NCI-H1930 (cell line): ENCODE results near the gene MMP2.
A peak's percentile ranks its signal among the peaks of the same experiment; 100 is the strongest.

Source experiments
- DNase-seq, 2 experiments: peaks; one replicate each; lab custom pipeline; 2025; lab: John Stamatoyannopoulos, UW

The MMP2 gene

DNA sequence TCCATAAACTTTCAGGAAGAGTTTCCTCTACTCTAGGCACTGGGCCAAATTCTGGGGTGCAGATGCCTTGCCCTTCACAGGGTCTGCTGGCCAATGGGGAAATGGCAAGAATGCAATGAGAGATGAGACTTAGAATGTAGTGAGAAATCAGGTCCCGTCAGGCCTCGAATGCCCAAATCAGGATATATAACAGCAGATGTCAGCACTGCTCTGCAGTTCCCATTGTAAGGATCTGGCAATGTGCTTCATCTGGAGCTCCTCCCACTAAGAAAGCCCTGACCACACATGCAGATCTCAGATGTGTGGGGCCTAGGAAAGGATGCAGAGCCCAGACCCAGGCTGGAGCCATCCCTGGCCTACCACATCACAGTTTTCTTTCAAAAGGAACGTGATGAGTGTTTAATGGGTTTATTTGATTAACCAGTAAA, 16.0 kb downstream of the MMP2 start:
- no peak for DNase-seq

DNA sequence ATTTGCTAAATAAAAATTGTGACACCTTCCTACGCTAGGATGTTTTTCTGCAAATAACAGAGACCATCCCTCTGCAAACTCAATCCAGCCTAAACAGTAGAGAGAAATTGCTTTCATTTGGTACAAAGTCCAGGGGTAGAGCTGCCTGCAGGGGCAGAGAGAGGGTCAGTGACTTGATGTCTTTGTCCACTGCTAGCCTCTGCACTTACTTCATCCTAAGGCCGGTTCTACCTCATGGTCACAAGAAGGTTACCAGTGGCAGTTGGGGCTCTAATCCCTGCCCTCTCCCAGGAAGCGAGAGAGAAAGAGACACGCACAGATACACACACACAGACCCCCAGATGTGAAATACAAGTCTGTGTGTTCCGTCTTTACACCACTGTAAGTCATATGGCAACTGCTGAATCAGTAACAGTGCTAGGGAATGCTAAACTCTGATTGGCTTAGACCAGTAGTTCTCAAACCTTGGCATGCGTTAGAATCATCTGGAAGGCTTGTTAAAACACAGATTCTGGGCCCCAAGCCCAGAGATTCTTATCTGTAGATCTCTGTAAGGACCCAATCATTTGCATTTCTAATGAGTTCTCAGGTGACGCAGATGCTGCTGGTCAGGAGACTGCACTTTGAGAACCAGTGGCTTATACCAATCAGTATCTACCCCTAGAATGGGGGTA, 16.8 kb downstream of the MMP2 start:
- no peak for DNase-seq

DNA sequence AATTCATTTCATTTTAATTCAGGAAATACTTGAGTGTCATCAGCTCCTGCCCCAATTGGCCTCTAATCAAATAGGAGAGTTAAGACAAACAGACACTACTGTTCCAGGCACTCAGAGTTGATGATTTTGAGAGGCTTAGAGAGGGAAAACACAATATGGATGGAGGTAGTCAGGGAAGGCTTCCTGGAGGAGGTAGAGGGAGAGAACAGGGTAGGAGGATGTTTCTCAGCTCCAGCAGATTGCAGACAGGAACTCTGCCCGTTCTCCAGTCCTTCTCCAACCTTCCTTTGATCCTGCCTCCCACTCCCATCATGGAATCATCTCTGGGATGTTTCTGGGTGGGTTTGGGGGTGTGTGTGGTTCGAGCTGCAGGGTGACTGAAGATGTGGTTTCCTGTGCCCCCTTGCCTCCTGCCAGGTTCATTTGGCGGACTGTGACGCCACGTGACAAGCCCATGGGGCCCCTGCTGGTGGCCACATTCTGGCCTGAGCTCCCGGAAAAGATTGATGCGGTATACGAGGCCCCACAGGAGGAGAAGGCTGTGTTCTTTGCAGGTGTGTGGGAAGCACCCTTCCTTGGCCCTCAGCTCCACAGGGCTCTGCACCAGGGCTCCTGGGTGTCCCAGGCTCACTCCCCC, 17.6 kb downstream of the MMP2 start:
- no peak for DNase-seq

DNA sequence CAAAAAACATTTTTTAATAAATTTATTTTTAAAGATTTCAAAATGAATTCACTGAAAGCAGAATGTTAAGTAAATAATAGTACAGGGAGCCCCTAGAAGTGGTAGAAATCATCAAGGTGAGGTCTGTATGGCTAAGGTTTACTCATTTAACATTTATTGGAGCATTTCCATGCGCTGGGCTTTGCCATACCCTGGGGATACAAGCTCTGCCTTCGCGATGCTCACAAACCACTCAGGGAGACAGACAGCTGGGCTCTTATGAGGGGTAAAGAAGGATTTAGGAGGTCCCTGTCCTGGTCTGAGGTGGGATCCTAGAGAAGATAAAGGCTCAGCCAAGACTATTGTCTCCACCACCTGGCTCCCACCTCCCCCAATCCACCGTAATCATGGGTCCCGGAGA, 18.6 kb downstream of the MMP2 start:
- DNase-seq = no peak

DNA sequence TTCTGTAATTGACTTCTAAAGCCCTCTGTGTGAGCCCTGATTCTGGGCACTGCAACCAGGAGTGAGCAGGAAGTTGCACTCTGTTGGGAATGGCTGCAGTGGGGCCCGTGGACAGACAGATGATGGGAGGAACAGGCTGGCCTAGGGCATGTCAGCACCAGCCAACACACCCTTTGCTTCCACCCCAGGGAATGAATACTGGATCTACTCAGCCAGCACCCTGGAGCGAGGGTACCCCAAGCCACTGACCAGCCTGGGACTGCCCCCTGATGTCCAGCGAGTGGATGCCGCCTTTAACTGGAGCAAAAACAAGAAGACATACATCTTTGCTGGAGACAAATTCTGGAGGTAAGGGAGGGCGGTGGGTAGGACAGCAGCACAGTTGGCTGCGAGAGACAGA, 19.1 kb downstream of the MMP2 start:
- DNase-seq = no peak

DNA sequence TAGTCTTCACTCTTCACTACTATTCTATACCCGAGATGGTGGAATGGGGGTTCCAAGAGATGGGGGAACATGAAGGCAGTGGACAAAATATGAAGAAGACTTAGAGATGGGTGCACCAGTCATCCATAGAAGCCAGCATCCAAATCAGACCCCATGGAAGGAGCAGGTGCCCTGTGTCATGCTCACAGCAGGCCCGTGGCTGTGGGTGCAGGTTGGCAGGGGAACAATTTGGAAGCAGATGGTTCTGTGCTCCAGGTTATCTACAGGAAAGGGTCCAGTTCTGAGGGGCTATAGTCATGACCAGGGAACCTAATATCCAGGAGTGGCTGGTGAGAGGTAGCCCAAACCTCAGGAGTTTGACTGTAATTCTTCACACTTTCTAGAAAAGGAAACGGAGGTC, 20.3 kb downstream of the MMP2 start:
- no peak for DNase-seq

DNA sequence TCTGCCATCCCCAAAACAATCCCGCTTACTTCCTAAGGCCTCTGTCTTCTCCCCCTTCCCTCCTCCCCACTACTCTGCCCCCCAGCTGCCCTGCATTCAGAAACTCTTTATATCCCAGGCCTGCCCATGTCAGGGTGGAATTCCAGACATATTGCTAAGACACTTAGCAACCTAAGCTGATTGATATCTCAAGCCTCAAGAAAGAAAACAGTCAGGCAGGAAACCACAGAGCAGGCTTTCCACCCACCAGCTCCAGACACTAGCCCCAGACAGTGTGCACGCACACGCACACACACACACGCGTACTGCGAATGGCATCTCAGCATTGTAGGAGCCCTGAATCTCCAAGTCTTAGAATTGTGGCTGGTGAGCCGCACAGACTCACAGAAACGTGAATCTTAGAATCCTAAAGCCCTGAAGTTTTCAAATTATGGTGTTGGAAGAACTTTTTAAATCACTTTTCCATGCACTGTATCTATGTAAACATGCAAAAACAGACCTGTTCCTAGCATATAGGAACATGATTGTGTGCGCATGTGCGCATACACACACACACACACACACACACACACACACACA, 21.0 kb downstream of the MMP2 start:
- no peak for DNase-seq

DNA sequence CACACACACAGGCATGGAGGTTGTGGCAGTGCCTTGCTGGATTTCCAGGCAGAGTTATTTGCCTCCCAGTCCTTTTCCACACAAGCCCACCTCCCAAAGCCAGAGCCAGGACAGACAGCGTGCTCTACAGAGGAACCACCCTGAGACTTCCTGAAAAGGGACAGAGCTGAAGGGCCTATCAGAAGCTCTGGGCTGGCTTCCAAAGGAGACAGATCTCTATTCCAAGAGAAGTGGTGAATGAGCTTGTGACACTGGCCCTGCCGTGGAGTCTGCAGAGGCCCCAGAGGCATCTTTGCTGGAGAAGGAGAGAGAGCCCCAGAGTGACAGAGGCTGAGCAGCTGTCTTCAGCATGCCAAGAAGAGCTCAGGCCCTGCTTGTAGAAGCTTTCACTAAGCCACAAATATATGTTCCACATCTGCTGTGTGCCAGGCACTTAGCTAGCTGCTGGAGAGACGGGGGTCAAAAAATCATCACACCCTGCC, 21.6 kb downstream of the MMP2 start:
- no peak for DNase-seq

DNA sequence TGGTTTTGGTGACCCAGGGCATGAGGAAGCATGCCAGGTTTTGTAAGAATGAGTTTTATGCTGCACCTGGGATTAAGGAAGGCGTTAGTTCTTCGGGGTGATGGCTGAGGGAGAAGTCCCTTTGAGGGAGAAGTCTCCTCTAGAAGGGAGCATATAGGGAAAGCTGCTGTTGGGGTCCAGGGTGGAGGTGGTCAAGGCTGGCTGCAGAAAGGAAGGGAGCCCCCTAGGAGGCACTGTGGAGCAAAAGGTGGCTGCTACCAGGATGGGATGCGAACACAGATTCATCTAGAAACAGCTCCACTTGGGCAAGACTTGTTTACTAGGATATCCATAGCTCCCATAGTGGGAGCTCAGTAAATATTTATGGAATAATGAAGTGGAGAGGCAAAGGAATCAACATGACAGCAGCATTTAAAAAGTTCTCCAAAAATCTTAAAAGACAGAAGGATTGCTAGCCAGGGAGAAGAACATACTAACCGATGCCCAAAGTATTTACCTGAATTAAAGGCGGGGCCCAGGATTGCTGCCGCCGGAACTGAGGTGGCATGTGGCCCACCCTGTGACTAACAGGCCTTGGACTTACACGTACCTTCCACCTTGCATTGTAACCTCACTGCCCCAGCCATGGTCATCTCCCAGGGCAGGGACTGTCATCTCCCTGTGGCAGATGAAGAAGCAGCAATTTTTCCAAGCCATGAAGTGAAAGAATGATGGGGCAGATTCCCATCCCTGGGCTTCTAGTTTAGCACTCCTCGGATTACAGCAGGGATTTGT, 22.7 kb downstream of the MMP2 start:
- no peak for DNase-seq

DNA sequence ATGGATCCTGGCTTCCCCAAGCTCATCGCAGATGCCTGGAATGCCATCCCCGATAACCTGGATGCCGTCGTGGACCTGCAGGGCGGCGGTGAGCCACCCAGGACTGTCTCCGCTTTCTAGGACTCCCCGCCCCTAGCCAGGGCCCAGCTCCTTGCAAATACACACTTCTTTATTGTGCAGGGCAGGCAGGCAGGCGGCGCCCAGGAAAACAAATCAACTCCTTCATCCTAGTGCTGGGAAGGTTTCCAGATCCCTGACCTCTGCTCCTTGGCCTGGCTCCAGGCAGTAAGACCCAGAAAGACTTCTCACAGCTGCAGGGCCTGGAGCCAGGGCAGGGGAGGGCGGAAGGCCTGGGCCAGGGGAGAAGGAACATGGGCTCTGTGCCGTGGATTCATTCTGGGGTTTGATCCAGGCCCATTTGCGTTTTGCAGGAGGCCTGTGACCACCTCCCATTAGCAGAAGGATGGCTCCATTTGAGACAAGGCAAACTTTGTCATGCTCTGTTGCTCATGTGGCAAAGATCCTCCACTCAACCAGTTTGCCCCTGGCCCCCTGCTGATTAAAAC, 23.9 kb downstream of the MMP2 start:
- DNase-seq = no peak

DNA sequence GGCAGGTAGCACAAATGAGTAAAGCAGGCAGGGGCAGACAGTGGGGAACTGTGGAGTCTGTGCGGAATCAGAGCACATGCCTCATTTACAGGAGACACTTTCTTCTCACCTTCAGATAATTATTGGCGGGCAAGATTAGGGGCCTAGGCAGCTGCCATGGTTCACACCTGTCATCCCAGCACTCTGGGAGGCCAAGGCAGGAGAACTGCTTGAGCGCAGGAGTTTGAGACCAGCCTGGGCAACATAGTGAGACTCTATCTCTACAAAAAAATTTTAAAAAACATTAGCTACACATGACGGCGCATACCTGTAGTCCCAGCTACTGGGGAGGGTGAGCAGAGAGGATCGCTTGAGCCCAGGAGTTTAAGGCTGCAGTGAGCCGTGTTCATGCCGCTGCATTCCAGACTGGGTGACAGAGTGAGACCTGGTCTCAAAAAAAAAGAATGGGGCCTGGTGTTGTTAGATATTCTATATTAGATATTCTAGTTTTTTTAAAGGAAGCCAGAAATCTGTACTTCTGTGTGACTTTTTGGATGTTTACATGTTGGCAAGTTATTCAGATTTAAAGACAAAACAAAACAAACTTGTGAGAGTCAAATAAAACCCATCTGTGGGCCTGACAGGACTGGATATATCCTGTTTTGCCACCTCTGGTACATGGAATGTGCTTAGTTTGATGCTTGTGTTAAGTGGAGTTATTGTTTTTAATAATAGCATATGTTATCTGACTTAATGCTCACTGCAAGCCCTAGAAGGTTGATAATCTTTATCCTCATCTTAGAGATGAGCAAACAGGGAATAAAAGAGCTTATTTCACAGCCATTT, 24.9 kb downstream of the MMP2 start:
- no peak for DNase-seq

DNA sequence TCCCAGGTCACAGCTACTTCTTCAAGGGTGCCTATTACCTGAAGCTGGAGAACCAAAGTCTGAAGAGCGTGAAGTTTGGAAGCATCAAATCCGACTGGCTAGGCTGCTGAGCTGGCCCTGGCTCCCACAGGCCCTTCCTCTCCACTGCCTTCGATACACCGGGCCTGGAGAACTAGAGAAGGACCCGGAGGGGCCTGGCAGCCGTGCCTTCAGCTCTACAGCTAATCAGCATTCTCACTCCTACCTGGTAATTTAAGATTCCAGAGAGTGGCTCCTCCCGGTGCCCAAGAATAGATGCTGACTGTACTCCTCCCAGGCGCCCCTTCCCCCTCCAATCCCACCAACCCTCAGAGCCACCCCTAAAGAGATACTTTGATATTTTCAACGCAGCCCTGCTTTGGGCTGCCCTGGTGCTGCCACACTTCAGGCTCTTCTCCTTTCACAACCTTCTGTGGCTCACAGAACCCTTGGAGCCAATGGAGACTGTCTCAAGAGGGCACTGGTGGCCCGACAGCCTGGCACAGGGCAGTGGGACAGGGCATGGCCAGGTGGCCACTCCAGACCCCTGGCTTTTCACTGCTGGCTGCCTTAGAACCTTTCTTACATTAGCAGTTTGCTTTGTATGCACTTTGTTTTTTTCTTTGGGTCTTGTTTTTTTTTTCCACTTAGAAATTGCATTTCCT, 26.5 kb downstream of the MMP2 start:
- no peak for DNase-seq

DNA sequence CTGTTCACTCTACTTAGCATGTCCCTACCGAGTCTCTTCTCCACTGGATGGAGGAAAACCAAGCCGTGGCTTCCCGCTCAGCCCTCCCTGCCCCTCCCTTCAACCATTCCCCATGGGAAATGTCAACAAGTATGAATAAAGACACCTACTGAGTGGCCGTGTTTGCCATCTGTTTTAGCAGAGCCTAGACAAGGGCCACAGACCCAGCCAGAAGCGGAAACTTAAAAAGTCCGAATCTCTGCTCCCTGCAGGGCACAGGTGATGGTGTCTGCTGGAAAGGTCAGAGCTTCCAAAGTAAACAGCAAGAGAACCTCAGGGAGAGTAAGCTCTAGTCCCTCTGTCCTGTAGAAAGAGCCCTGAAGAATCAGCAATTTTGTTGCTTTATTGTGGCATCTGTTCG, 27.1 kb downstream of the MMP2 start:
- no peak for DNase-seq

DNA sequence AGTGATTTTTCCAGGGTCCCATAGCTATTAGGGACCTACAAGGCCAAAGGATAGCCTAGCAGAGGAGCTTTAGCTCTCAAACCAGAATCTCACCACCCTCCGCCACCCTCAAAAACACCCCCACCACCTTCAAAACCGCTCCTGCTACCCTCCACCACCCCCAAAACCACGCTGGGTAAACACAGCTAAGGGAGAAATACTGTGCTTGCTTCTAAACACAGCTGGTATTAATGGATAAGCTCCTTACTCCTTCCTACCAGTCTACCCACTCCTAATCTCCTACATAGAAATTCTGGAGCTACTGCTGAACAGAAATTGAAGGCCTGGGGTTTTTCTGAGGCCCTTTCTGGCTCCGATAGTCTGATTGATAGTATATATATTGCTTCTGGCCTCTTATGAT, 27.7 kb downstream of the MMP2 start:
- DNase-seq = no peak

DNA sequence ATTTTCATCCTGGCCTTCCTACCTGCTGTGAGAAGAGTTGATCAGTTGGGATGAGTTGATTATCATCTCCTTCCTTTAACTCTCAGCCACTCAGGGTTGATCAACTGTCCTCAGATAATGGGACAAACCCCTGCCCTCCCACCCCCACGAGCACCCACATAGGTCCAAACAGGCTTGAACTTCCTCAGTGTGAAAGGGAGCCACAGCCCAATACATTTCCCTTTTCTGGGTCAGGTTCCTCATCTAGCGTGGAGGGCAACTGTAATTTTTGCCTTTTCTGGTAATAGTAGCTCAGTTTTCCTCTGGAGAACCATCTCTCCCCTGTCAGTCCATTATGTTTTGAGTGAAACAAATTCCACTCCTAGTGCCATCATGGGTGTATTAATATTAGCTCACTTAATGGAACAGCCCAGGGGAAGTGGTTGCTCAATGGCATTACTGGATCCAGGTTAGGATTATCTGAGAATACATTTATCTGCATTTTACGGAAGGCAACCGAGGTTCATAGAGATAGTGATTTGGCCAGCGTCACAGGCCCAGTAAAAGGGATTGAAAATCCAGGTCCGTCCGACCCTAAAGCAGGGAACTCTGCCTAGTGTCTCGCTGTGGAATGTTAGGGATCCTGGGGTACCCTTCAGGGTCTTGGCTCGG, 29.4 kb downstream of the MMP2 start:
- DNase-seq = no peak

DNA sequence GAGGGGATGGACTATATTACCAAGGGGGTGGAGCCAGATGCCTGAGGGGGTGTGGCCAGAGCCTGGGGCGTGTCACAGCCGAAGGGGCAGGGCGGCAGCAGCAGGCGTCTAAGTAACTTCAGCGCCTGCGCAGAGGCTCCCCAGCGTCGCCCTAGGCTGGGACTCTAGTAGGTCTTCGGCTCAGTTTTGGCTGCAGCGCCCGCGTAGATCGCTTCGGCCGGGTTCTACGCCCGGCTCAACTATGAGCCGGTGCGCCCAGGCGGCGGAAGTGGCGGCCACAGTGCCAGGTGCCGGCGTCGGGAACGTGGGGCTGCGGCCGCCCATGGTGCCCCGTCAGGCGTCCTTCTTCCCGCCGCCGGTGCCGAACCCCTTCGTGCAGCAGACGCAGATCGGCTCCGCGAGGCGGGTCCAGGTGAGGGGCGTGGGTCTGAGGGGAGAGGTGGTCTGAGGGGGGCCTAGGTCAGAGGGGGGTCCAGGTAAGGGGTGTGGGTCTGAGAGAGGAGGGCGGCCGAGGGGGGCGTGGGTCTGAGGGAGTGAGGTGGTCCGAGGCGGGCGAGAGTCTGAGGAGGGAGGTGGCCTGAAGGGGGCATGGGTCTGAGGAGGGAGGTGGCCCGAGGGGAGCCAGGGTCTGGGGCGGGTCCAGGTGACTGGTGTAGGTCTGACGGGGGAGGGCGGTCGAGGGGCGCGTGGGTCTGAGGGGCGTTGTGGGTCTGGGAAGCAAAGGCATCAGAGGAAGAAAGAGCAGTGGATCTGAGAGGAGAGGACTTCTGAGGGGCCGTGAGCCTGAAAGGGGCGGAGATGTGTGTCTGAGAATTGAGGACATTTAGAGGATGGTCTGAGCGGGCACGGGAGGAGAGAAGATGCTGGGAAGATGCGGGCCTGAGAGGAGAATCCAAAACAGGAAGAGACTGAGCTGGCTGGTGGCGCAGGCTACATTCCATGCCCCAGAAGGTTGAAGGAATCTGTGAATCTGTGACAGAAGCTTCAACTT, 30.2 kb downstream of the MMP2 start, which contains the start of gene LPCAT2:
Gene LPCAT2 (plus strand): TSS at position 132 of the 991 bp plus-strand sequence. CDS start 110 bp downstream, at position 242.
- DNase-seq = peak; percentile 45 to 52

DNA sequence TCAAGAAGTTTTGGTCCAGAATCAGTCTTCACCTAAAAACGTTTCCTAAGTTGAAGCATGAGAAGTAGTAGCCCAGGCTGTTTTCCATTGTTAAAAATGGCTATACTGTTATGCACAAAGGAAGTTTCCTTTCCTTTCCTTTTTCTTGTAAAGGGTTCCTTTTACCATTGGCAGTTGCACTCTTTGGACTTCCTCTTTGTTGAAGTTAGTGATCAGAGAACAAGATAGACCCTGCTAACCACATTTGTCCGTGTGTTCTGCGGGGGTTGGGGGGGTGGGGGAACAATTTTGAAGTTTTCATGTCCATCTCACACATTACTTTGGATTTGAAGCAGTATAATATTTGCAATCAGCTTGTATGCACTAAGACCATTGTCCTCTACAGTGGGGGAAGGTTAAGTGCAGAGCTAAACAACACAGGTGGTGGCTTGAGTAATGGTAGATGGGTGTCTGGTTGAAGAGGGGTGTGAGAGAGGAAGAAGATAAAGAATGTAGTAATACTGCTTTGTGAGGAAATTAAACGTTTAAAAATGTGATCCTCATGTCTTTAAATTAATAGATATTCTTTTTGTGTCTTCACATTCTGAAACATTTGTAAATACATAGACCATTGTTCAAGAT, 31.3 kb downstream of the MMP2 start:
- DNase-seq = no peak

DNA sequence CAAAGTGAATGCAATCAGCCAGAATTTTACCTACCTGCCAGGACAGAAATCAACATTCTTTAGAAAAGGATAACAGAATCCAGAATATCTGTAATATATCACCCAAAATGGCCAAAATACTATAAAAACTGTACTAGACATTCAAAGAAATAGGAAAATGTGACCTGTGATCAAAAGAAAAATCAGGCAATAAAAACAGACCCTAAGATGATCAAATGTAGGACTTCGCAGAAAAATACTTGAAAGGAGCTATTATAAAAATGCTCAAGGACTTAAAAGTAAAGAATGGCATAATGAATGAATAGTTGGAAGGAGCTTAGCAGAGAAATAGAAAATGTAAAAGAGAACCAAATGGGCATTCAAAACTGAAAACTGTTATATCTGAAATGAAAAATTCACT, 33.9 kb downstream of the MMP2 start:
- DNase-seq = no peak

DNA sequence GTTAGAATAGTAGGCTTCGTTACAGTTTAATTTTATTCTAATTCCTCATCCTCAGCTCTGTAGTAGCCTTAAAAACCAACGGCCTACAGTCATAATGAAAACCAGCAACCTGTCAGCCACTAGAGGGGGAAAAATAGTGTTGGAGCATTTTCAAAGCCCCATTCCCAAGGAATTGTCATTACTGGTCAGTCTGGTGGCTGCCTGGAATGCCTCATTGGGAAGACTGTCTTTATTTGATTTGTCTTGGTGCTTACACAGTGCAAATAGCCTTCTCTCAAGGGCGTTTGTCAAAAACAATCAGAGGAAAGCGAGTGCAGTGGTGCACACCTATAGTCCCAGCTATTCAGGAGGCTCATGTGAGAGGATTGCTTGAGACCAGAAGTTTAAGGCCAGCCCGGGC, 34.6 kb downstream of the MMP2 start:
- DNase-seq = no peak
